Activated naive CD4-positive, alpha-beta T cell treated with anti-CD3 and anti-CD28 coated beads, Interleukin-2, amount 50 U/mL, for 24 hours (primary cell): Measurements from ENCODE around the gene SNX13.

Source experiments
- H3K27ac Mint-ChIP-seq: one replicate; pipeline ENCODE4 v1.8.0; 2021; ENCODE audit warnings: mild to moderate bottlenecking, mixed read lengths
- H3K27me3 Mint-ChIP-seq: one replicate; pipeline ENCODE4 v1.8.0; 2021; ENCODE audit warnings: mixed read lengths
- H3K36me3 Mint-ChIP-seq: one replicate; pipeline ENCODE4 v1.8.0; 2021; ENCODE audit warnings: mixed read lengths
- H3K4me1 Mint-ChIP-seq: one replicate; pipeline ENCODE4 v1.8.0; 2021; ENCODE audit warnings: mixed read lengths
- H3K4me3 Mint-ChIP-seq: one replicate; pipeline ENCODE4 v1.8.0; 2021; ENCODE audit warnings: mild to moderate bottlenecking, mixed read lengths
- H3K9me3 Mint-ChIP-seq: one replicate; pipeline ENCODE4 v1.8.0; 2021; ENCODE audit warnings: mixed read lengths

Gene SNX13

GRCh38 chr7:17907014-17907413 is 33.3 kb downstream of the SNX13 start:
- peaks cover 67% of the 10 kb centered on the region for H3K4me1 Mint-ChIP-seq
- peaks cover 10% of the 10 kb centered on the region for H3K9me3 Mint-ChIP-seq
- H3K27me3 Mint-ChIP-seq = no peaks in the 10 kb centered on the region
- H3K36me3 Mint-ChIP-seq = peaks cover 13% of the 10 kb centered on the region
- H3K27ac Mint-ChIP-seq = no peak overlapping the region
- H3K4me3 Mint-ChIP-seq = no peak overlapping the region

GRCh38 chr7:17903337-17903736 is 37.0 kb downstream of the SNX13 start:
- Mint-ChIP-seq H3K9me3 (no peaks in the 10 kb centered on the region), H3K27ac (no peak overlapping the region), H3K4me1 (peaks cover 51% of the 10 kb centered on the region), H3K36me3 (no peaks in the 10 kb centered on the region), H3K27me3 (no peaks in the 10 kb centered on the region), H3K4me3 (no peak overlapping the region)

GRCh38 chr7:17902599-17902998 is 37.7 kb downstream of the SNX13 start:
- Mint-ChIP-seq H3K4me3 (no peak overlapping the region), H3K36me3 (no peaks in the 10 kb centered on the region), H3K27me3 (no peaks in the 10 kb centered on the region), H3K4me1 (peaks cover 47% of the 10 kb centered on the region), H3K9me3 (no peaks in the 10 kb centered on the region), H3K27ac (no peak overlapping the region)

GRCh38 chr7:17900464-17900863 is 39.8 kb downstream of the SNX13 start:
- no peak overlapping the region for H3K4me3 Mint-ChIP-seq
- H3K27ac Mint-ChIP-seq = no peak overlapping the region
- peaks cover 33% of the 10 kb centered on the region for H3K4me1 Mint-ChIP-seq
- H3K36me3 Mint-ChIP-seq = peaks cover 2% of the 10 kb centered on the region
- H3K27me3 Mint-ChIP-seq = no peaks in the 10 kb centered on the region
- H3K9me3 Mint-ChIP-seq = no peaks in the 10 kb centered on the region

GRCh38 chr7:17898111-17898510 is 42.2 kb downstream of the SNX13 start:
- no peaks in the 10 kb centered on the region for H3K9me3 Mint-ChIP-seq
- peaks cover 12% of the 10 kb centered on the region for H3K4me1 Mint-ChIP-seq
- peaks cover 2% of the 10 kb centered on the region for H3K36me3 Mint-ChIP-seq
- H3K4me3 Mint-ChIP-seq = no peak overlapping the region
- H3K27me3 Mint-ChIP-seq = no peaks in the 10 kb centered on the region
- no peak overlapping the region for H3K27ac Mint-ChIP-seq

GRCh38 chr7:17887286-17887685 is 53.0 kb downstream of the SNX13 start:
- no peaks in the 10 kb centered on the region for H3K4me1 Mint-ChIP-seq
- no peak overlapping the region for H3K4me3 Mint-ChIP-seq
- no peak overlapping the region for H3K27ac Mint-ChIP-seq
- H3K36me3 Mint-ChIP-seq = peaks cover 29% of the 10 kb centered on the region
- H3K9me3 Mint-ChIP-seq = no peaks in the 10 kb centered on the region
- H3K27me3 Mint-ChIP-seq = no peaks in the 10 kb centered on the region

GRCh38 chr7:17882685-17883084 is 57.6 kb downstream of the SNX13 start:
- no peak overlapping the region for H3K4me3 Mint-ChIP-seq
- no peak overlapping the region for H3K27ac Mint-ChIP-seq
- no peaks in the 10 kb centered on the region for H3K4me1 Mint-ChIP-seq
- peaks cover 36% of the 10 kb centered on the region for H3K36me3 Mint-ChIP-seq
- H3K9me3 Mint-ChIP-seq = no peaks in the 10 kb centered on the region
- no peaks in the 10 kb centered on the region for H3K27me3 Mint-ChIP-seq

- H3K36me3 Mint-ChIP-seq = peaks cover 28% of the 10 kb centered on the region
- no peaks in the 10 kb centered on the region for H3K27me3 Mint-ChIP-seq
- H3K9me3 Mint-ChIP-seq = no peaks in the 10 kb centered on the region
- no peaks in the 10 kb centered on the region for H3K4me1 Mint-ChIP-seq
- no peak overlapping the region for H3K4me3 Mint-ChIP-seq
- no peak overlapping the region for H3K27ac Mint-ChIP-seq
Observed at GRCh38 chr7:17879075-17879661, 61.1 kb downstream of the SNX13 start.

GRCh38 chr7:17878627-17879026 is 61.7 kb downstream of the SNX13 start:
- Mint-ChIP-seq H3K27ac (no peak overlapping the region), H3K4me1 (no peaks in the 10 kb centered on the region), H3K27me3 (no peaks in the 10 kb centered on the region), H3K4me3 (no peak overlapping the region), H3K9me3 (no peaks in the 10 kb centered on the region), H3K36me3 (peaks cover 31% of the 10 kb centered on the region)

GRCh38 chr7:17871815-17872533 is 68.3 kb downstream of the SNX13 start:
- no peaks in the 10 kb centered on the region for H3K9me3 Mint-ChIP-seq
- peak overlapping the region; percentile 47 for H3K27ac Mint-ChIP-seq
- peaks cover 9% of the 10 kb centered on the region for H3K4me1 Mint-ChIP-seq
- no peaks in the 10 kb centered on the region for H3K27me3 Mint-ChIP-seq
- peaks cover 44% of the 10 kb centered on the region for H3K36me3 Mint-ChIP-seq
- H3K4me3 Mint-ChIP-seq = no peak overlapping the region

GRCh38 chr7:17870406-17870805 is 69.9 kb downstream of the SNX13 start:
- Mint-ChIP-seq H3K27me3 (no peaks in the 10 kb centered on the region), H3K9me3 (peaks cover 4% of the 10 kb centered on the region), H3K36me3 (peaks cover 52% of the 10 kb centered on the region), H3K4me1 (peaks cover 9% of the 10 kb centered on the region), H3K27ac (no peak overlapping the region), H3K4me3 (no peak overlapping the region)

GRCh38 chr7:17863809-17864143 is 76.5 kb downstream of the SNX13 start:
- Mint-ChIP-seq H3K27me3 (no peaks in the 10 kb centered on the region), H3K27ac (no peak overlapping the region), H3K36me3 (peaks cover 65% of the 10 kb centered on the region), H3K9me3 (peaks cover 9% of the 10 kb centered on the region), H3K4me1 (peaks cover 13% of the 10 kb centered on the region), H3K4me3 (no peak overlapping the region)

GRCh38 chr7:17863095-17863808 is 77.0 kb downstream of the SNX13 start:
- Mint-ChIP-seq H3K27ac (no peak overlapping the region), H3K27me3 (no peaks in the 10 kb centered on the region), H3K9me3 (peaks cover 9% of the 10 kb centered on the region), H3K36me3 (peaks cover 67% of the 10 kb centered on the region), H3K4me1 (peaks cover 13% of the 10 kb centered on the region), H3K4me3 (no peak overlapping the region)

GRCh38 chr7:17856251-17856650 is 84.0 kb downstream of the SNX13 start:
- Mint-ChIP-seq H3K4me1 (peaks cover 35% of the 10 kb centered on the region), H3K27me3 (no peaks in the 10 kb centered on the region), H3K27ac (no peak overlapping the region), H3K36me3 (peaks cover 63% of the 10 kb centered on the region), H3K4me3 (no peak overlapping the region), H3K9me3 (no peaks in the 10 kb centered on the region)

- Mint-ChIP-seq H3K4me1 (peaks cover 28% of the 10 kb centered on the region), H3K36me3 (peaks cover 58% of the 10 kb centered on the region), H3K4me3 (no peak overlapping the region), H3K27me3 (no peaks in the 10 kb centered on the region), H3K9me3 (no peaks in the 10 kb centered on the region), H3K27ac (no peak overlapping the region)
Observed at GRCh38 chr7:17855202-17855601, 85.1 kb downstream of the SNX13 start.

- H3K4me3 Mint-ChIP-seq = no peak overlapping the region
- H3K9me3 Mint-ChIP-seq = no peaks in the 10 kb centered on the region
- no peaks in the 10 kb centered on the region for H3K27me3 Mint-ChIP-seq
- peaks cover 26% of the 10 kb centered on the region for H3K4me1 Mint-ChIP-seq
- peaks cover 56% of the 10 kb centered on the region for H3K36me3 Mint-ChIP-seq
- H3K27ac Mint-ChIP-seq = no peak overlapping the region
Observed at GRCh38 chr7:17854261-17855047, 85.8 kb downstream of the SNX13 start.
